Esophagus squamous epithelium (tissue), 4 donors: ENCODE measurements around the gene DLL1.

Source experiments
- POLR2A ChIP-seq, 4 donors: fragments of 450-650 bp; IDR thresholded peaks; one replicate each; pipeline ENCODE4 v1.6.1; 2017; ENCODE audit warnings: antibody characterized with exemption in 4 of 4, mild to moderate bottlenecking in 4 of 4, moderate library complexity in 3 of 4
- TF ChIP-seq, protein P1 (sequence below), 6 experiments: fragments of 450-650 bp in 4 of 6; fragments of 200-600 bp in 2 of 6; sonication (generic) in 2 of 6; IDR thresholded peaks; one replicate each; pipeline ENCODE4 v1.5.1; 2016 to 2019; ENCODE audit warnings: antibody characterized with exemption in 6 of 6, mild to moderate bottlenecking in 4 of 6, moderate library complexity in 4 of 6

DNA sequence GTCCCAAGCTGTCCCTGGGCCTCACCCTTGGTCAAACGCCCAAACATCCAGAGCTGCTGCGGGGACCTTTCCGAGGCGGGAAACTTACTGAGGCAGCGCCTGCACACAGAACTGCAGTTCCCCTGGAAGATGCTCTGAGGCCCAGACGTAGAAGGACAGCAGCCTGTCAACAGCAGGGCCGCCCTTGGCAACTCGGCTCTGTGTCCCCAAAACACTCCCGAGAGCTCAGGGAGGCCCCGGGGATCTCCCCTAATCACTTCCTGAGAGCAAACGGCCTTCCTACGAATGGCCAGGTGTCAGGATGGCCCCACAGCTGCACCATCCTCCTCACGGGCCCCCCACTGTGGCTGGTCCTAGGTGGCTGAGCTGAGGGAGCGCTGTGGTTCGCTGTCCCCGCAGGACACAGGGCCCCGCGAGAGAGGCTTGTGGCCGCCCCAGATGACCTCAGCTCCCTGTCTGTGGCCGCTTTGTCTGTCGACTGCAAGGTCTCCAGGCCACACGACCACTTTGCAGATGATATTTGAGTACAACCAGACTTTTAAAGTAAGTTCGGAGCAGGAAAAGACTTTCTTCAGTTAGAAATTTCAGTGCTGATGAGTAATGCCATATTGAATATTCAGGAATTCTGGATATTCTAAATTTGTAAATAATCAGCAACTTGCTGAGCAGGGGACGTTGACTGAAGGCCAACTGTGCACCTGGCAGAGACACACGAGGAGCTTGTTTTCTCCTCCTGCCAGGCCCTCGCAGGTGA lies 46.0 kb downstream of the DLL1 start:
- TF ChIP-seq, protein P1, sequence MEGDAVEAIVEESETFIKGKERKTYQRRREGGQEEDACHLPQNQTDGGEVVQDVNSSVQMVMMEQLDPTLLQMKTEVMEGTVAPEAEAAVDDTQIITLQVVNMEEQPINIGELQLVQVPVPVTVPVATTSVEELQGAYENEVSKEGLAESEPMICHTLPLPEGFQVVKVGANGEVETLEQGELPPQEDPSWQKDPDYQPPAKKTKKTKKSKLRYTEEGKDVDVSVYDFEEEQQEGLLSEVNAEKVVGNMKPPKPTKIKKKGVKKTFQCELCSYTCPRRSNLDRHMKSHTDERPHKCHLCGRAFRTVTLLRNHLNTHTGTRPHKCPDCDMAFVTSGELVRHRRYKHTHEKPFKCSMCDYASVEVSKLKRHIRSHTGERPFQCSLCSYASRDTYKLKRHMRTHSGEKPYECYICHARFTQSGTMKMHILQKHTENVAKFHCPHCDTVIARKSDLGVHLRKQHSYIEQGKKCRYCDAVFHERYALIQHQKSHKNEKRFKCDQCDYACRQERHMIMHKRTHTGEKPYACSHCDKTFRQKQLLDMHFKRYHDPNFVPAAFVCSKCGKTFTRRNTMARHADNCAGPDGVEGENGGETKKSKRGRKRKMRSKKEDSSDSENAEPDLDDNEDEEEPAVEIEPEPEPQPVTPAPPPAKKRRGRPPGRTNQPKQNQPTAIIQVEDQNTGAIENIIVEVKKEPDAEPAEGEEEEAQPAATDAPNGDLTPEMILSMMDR (IDR thresholded peaks at IDR 0.05), result no peak
- TF ChIP-seq POLR2A (IDR thresholded peaks at IDR 0.05), result no peak
